ENCODE data around the gene TNRC6C.

GRCh38 chr17:78144147-78144719 is 185.7 kb downstream of the TNRC6C start:
- TF ChIP-seq CTCF (IDR thresholded peaks at IDR 0.05): no peak
- no peak for TF ChIP-seq POLR2A (IDR thresholded peaks at IDR 0.05)
- TF ChIP-seq POLR2AphosphoS5 (IDR thresholded peaks at IDR 0.05): no peak

Data from breast epithelium (tissue), 3 donors.